ENCODE results near the gene UBE2G1.

- no peak for TF ChIP-seq CTCF (IDR thresholded peaks at IDR 0.05 in 4 of 5, conservative IDR thresholded peaks at IDR 0.05 in 1 of 5)
- no peak for TF ChIP-seq POLR2A (IDR thresholded peaks at IDR 0.05)
Measured at GRCh38 chr17:4344926-4345325, 21.5 kb downstream of the UBE2G1 start.
